ENCODE data around the gene C11orf58.

The C11orf58 gene

DNA sequence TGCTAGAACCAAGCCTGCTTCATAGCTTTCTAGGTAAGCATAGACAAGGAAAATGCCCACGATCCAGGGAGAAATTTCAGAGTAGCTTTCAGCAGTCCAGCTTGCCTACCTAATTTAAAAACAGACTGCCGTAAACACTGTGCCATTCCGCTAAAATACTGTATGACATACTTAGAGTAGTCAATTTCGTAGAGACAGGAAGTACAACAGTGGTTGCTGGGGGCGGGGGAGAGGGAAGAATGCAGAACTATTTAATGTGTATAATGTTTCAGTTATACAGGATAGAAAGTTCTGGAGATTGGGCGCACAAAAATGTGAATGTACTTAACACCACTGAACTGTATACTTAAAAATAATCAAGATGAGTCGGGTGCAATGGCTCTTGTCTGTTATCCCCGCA is 56.7 kb downstream of the C11orf58 start:
- Mint-ChIP-seq H3K27ac (no peak overlapping the region), H3K4me3 (no peak overlapping the region)

DNA sequence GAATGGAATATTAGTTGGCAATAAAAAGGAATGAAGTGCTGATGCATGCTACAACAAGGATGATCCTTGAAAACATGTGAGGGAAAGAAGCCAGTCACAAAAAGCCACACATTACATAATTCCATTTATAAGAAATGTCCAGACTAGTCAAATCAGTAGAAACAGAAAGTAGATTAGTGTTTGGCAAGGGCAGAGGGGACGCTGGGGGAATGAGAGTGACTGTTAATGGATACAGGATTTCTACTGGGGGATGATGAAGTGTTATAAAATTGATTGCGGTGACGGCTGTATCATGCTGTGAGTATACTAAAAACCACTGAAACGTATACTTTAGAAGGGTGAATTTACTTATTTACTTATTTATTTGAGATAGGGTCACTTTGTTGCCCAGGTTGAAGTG is 57.9 kb downstream of the C11orf58 start:
- Mint-ChIP-seq H3K4me3 (no peak overlapping the region), H3K4me1 (no peaks in the 10 kb centered on the region), H3K9me3 (no peaks in the 10 kb centered on the region), H3K27ac (no peak overlapping the region), H3K27me3 (no peaks in the 10 kb centered on the region), H3K36me3 (no peaks in the 10 kb centered on the region)
- no peak for DNase-seq (ENCODE audit: low spot score in 2 of 2)
- ATAC-seq (ENCODE audit: low read depth) = no peak

More for the DNA sequence above, 56.7 kb downstream of the C11orf58 start:
- ATAC-seq (ENCODE audit: low read depth) (no peak), DNase-seq (ENCODE audit: low spot score in 2 of 2) (no peak)
- H3K4me1 Mint-ChIP-seq = no peaks in the 10 kb centered on the region
- no peaks in the 10 kb centered on the region for H3K9me3 Mint-ChIP-seq
- H3K36me3 Mint-ChIP-seq = no peaks in the 10 kb centered on the region
- no peaks in the 10 kb centered on the region for H3K27me3 Mint-ChIP-seq

DNA sequence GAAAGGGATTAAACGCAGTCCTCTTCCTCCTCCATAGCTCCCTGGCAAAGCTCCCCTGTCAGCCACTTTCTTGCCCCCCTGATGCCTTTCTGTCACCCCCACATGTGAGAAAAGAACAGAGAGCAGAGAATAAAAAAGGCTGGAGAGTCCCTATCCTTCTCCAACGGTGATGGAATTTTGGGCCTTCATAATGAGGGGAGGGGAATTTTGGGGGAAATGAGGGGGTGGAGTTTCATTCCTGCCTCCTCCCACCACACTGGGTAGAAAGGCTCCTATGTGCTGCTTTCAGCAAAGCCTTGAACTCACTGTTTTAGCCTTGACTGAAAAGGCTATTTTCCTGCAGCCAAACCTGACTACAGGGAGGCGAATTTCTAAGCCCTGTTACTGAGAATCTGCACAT is 59.3 kb downstream of the C11orf58 start:
- Mint-ChIP-seq H3K27ac (no peak overlapping the region), H3K9me3 (no peaks in the 10 kb centered on the region), H3K4me3 (no peak overlapping the region), H3K27me3 (no peaks in the 10 kb centered on the region), H3K4me1 (no peaks in the 10 kb centered on the region), H3K36me3 (no peaks in the 10 kb centered on the region)
- ATAC-seq (ENCODE audit: low read depth) (no peak), DNase-seq (ENCODE audit: low spot score in 2 of 2) (no peak)

DNA sequence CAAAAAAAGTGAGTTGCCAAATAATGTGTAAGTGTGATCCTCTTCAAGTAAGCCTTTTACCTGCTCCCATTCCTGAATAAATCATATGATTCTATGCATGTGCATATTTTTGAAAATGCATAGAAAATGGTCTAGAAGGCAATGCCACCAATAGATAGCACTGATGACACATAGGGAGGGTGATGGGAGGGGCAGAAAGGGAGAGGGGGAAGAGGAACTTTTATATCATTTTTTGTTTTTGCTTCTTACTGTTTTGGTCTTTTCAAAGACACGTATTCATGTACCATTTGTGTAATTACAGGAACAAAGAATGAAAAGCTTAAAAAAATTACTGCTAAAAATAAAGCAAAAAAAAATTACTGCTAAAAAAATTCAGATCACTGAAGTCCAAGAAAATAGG is 60.8 kb downstream of the C11orf58 start:
- DNase-seq (ENCODE audit: low spot score in 2 of 2) (no peak), ATAC-seq (ENCODE audit: low read depth) (no peak)
- H3K27me3 Mint-ChIP-seq = no peaks in the 10 kb centered on the region
- H3K36me3 Mint-ChIP-seq = no peaks in the 10 kb centered on the region
- no peak overlapping the region for H3K27ac Mint-ChIP-seq
- H3K4me1 Mint-ChIP-seq = no peaks in the 10 kb centered on the region
- no peaks in the 10 kb centered on the region for H3K9me3 Mint-ChIP-seq
- no peak overlapping the region for H3K4me3 Mint-ChIP-seq

DNA sequence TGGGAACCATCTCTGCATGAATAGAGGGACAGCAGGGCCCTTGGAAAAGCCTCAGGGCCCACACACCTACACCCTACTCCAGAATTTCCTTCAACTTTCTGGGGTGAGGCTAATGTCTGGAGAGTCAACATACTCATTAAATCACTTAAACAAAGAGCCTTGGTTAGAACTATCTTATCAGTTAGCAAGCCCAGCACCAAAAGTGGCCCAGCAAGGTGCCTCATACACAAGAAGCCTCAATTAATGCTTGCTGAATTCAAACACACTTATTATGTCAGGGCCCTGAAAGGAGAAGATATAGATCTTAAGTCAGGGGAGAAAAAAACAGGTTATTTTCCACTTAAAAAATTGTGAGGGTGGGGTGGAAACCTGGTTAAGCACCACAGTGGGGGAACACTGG is 61.4 kb downstream of the C11orf58 start:
- DNase-seq (ENCODE audit: low spot score in 2 of 2) (no peak), ATAC-seq (ENCODE audit: low read depth) (no peak)
- no peaks in the 10 kb centered on the region for H3K9me3 Mint-ChIP-seq
- no peaks in the 10 kb centered on the region for H3K4me1 Mint-ChIP-seq
- no peak overlapping the region for H3K27ac Mint-ChIP-seq
- H3K36me3 Mint-ChIP-seq = no peaks in the 10 kb centered on the region
- H3K27me3 Mint-ChIP-seq = no peaks in the 10 kb centered on the region
- no peak overlapping the region for H3K4me3 Mint-ChIP-seq

DNA sequence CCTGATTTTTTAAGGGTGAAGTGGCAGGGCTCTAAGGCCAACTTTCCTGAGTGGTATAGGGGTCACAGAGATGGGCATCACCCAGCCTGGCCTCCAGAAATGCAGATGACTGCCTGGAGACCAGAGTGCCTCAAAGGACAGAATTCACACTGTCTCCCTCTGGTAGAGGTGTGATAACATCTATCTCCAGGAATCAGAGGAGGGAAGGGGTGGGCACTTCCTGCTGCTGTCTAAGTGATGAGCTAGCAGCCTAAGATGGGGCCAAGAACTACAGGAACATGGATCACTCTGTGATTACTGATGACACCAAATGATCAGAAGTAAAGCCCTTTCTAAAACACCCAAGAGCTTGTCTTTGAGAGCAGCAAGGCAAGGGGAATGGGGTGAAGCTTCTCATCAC is 61.9 kb downstream of the C11orf58 start:
- Mint-ChIP-seq H3K4me3 (no peak overlapping the region), H3K27me3 (no peaks in the 10 kb centered on the region), H3K4me1 (no peaks in the 10 kb centered on the region), H3K9me3 (no peaks in the 10 kb centered on the region), H3K36me3 (no peaks in the 10 kb centered on the region), H3K27ac (no peak overlapping the region)
- DNase-seq (ENCODE audit: low spot score in 2 of 2) (no peak), ATAC-seq (ENCODE audit: low read depth) (no peak)

DNA sequence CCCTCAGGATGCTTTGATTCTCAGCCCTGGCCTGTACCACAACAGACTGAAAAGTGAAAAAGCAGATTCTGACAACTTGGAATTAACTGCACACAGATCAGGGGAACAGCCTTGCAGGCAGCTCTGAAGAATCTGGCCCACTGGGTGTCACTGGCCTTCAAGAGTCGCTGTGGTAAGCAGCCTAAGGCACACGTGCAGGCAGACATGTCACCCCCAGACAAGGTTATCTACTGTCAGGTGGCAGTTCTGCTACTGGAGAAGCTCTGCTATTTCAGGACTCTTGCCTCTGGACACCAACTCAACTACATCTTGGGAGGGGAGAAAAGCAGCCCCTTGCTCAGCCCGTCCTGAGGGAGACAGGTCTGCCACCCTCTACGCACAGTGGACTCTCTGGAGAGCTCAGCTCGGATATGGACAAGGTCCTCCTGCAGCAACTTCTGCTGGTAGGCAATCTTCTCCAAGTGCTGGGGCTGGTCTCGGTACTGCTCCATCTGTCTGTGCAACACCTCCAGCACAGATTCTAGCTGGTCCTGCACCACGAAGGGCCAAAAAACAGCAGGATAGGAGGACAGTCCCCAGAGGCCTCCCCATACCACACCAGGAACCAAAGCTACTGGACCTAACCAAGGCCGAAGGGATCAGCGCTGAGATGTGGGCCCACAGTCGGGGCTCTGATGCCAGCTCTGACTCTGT is 63.0 kb downstream of the C11orf58 start:
- DNase-seq (ENCODE audit: low spot score in 2 of 2) = no peak
- Mint-ChIP-seq H3K4me3 (no peak overlapping the region), H3K4me1 (no peaks in the 10 kb centered on the region), H3K36me3 (no peaks in the 10 kb centered on the region), H3K27ac (no peak overlapping the region), H3K27me3 (no peaks in the 10 kb centered on the region), H3K9me3 (no peaks in the 10 kb centered on the region)
- no peak for ATAC-seq (ENCODE audit: low read depth)

DNA sequence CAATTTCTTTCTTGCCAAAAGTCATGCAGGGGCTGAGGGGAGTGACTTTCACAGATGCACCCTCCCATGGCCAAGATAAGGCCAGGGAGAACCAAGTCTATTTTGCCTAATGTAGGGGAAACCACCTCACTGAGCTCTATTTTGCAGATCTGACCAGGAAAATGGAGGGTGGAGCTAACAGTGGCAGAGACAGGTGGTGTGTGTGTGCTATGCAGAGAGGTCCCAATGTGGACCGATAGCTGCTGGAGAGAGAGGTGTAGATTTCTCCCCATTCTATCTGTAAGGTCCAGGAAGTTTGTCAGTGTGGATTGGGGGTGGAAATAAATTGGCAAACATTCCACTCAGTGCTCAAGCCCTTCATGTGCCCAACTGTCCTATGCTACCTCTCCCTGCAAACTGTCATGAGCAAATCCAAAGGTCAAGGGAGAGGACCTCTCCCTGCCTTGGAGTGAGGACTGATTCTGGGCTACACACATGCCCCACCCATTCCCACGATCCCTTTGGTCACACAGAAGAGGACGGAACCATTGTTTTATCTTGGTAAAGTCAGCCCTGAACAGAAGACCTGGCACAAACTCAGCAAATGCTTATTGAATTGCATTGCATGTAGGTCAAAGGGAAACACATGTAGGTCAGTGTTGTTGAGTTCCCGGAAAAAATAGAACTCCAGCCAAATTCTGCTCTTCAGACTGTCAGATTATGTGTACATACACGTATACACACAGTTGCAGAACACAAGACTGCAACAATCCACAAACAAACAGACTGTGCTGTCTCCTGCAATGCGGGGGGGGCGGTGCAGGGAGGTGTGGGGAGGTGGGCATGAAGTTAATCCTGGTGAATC is 65.9 kb downstream of the C11orf58 start:
- Mint-ChIP-seq H3K36me3 (no peaks in the 10 kb centered on the region), H3K4me1 (peaks cover 2% of the 10 kb centered on the region), H3K27me3 (no peaks in the 10 kb centered on the region), H3K27ac (no peak overlapping the region), H3K9me3 (no peaks in the 10 kb centered on the region), H3K4me3 (no peak overlapping the region)
- ATAC-seq (ENCODE audit: low read depth) (no peak), DNase-seq (ENCODE audit: low spot score in 2 of 2) (no peak)

DNA sequence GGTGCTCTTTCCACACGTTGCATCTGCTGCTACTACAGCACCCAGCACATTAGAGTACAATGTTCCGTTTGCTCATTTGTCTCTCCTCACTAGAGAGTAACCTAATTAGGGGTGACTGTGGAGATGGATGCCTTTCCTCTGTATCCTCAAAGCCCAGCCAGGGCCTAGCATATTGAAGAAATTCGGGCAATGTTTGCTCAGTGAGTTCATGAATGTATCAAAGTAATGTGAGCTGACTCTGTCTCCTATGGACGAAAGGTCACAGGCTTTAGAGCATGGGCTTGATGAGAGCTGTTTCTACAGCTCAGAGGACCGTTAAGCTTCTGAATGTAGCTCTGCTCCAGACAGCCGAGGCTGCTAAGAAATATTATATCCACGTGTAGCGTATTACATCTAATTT is 67.5 kb downstream of the C11orf58 start:
- H3K4me3 Mint-ChIP-seq = no peak overlapping the region
- no peaks in the 10 kb centered on the region for H3K36me3 Mint-ChIP-seq
- DNase-seq (ENCODE audit: low spot score in 2 of 2) (no peak), ATAC-seq (ENCODE audit: low read depth) (no peak)
- no peaks in the 10 kb centered on the region for H3K27me3 Mint-ChIP-seq
- peaks cover 2% of the 10 kb centered on the region for H3K4me1 Mint-ChIP-seq
- H3K27ac Mint-ChIP-seq = no peak overlapping the region
- no peaks in the 10 kb centered on the region for H3K9me3 Mint-ChIP-seq

DNA sequence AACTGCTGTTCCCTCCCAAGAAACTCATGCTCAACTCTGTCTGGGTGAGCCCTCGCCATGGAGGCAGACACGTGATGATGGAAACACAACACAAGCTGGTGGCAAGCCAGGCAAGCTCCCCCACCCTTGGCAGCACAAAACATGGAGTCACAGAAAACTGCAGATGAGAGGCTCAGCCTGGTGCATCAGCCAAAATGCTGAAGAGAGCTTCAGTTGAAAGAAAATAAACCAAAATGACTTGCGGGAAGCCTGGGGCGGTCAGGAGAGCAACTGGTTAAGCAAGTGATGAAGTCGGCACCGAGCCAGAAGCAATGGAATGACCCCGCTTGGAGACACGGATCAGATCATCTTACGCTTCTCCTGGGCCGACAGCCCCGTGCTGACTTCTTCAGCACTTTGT is 68.3 kb downstream of the C11orf58 start:
- H3K27me3 Mint-ChIP-seq = no peaks in the 10 kb centered on the region
- ATAC-seq (ENCODE audit: low read depth) (no peak), DNase-seq (ENCODE audit: low spot score in 2 of 2) (no peak)
- H3K4me3 Mint-ChIP-seq = no peak overlapping the region
- no peak overlapping the region for H3K27ac Mint-ChIP-seq
- peaks cover 2% of the 10 kb centered on the region for H3K4me1 Mint-ChIP-seq
- no peaks in the 10 kb centered on the region for H3K36me3 Mint-ChIP-seq
- H3K9me3 Mint-ChIP-seq = no peaks in the 10 kb centered on the region

DNA sequence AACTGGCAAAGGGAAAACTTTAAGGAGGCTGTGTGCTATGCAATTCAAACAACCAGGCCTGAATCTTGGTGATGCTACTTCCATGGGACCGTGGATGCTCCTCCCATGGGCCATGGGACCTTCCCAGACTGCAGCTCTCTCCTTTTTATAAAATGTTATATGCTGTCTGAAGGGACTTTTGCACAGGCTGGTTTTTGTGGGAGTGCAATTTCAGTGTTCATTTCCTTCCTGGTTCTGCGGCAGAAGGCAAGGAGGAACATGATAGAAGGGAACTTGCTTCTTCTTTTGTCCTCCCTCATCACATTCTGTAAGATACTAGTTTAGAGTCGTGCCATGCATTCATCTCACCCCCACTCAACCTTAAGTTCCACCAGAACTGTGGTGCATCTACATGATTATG is 68.9 kb downstream of the C11orf58 start:
- Mint-ChIP-seq H3K4me1 (peaks cover 2% of the 10 kb centered on the region), H3K4me3 (no peak overlapping the region), H3K27me3 (no peaks in the 10 kb centered on the region), H3K27ac (no peak overlapping the region), H3K36me3 (no peaks in the 10 kb centered on the region), H3K9me3 (no peaks in the 10 kb centered on the region)
- DNase-seq (ENCODE audit: low spot score in 2 of 2) (no peak), ATAC-seq (ENCODE audit: low read depth) (no peak)

Data from memory B cell (primary cell).